ENCODE results near the gene PTPRH.
"Not testable (repeated sequence)": the region's sequence is repeated elsewhere in the genome, so short reads cannot be mapped to it uniquely, and the experiment has no call there.

Gene PTPRH

GRCh38 chr19:55176076-55176475, 33.2 kb downstream of the PTPRH start:
- no peak for DNase-seq

- DNase-seq: no peak
Measured at GRCh38 chr19:55175117-55175867, 34.0 kb downstream of the PTPRH start.

- DNase-seq: no peak
Measured at GRCh38 chr19:55174425-55175116, 34.7 kb downstream of the PTPRH start.

DNA sequence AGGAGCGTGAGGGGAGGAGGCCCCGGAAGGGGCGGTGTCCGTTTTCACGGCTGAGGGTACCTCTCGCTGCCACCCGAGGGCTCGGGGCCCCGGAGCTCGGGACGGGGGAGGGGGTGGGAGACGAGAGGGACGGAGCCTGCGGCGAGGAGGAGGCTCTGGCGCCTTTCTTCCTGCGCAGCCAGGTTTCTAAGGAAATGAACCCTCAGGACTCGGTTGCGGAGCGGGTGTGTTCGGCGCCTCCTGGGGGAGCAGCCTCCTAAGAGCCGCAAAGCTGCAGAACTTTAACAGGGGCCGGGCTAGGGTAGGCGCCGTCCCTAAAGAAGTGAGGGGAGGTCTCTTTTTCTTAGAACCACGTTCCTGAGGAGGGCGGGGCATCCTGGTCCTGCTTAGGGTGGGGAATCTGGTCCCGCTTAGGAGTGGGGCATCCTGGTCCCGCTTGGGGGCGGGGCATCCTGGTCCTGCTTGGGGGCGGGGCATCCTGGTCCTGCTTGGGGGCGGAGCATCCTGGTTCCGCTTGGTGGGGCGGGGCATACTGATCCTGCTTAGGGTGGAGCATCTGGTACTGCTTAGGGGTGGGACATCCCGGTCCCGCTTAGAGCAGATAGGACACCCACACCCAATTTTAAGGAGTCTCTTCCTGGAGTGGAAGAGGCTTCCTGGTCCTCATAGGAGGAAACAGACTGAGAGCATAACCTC, 35.4 kb downstream of the PTPRH start:
- peak; percentile 71 for DNase-seq

- no peak for DNase-seq
Measured at GRCh38 chr19:55173186-55173713, 36.1 kb downstream of the PTPRH start.

DNA sequence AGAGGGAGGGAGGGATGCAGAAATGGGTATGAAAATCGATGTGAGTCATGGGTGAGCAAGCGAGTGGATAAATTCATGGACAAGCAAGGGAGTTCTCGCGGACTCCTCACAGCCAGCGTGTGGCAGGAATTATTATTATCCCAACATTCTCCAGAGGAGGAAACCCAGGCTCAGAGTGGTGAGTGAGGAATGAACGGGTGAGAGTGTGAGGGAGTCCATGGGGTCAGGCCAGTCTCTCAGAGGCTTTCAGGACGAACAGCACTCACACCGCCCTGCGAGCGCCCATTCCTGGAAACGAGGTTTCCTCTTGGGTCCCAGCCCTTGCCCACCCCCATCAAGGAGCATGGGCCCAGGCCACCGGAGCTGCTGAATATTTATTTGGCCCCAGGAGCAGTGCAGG, 36.6 kb downstream of the PTPRH start:
- no peak for DNase-seq

DNA sequence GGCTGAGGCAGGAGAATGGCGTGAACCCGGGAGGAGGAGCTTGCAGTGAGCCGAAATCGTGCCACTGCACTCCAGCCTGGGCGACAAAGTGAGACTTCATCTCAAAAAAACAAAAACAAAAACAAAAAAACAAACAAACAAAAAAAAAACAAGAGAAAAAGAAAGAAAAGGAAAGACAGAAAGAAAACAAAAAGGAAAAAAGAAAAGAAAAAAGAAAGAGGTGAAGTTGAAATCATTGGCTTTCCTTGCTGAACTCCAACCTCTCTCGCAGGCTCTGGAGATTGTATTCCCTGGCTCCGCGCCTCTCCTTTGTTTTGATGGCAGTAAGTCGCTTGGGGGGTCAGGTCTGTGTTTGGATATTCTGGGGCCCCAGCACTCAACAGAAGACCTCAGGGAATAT, 37.0 kb downstream of the PTPRH start:
- DNase-seq: not testable (repeated sequence)

DNA sequence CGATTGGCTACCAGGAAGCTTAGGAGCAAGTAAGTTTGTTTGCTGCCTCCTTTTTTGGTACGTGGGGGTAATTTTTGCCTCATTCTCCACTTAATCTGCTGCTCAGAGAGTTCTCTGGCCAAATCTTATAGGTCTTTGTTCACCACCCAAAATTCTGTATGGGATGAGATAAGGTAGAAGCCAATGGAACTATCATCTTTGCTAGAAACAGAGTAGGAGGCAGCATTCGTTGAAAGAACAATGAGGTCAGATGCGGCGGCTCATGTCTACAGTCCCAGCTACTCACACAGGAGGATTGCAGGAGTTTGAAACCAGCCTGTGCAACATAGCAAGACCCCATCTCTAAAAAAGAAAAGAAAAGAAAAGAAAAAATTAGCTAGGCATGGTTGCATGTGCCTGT, 37.9 kb downstream of the PTPRH start:
- DNase-seq: no peak

DNA sequence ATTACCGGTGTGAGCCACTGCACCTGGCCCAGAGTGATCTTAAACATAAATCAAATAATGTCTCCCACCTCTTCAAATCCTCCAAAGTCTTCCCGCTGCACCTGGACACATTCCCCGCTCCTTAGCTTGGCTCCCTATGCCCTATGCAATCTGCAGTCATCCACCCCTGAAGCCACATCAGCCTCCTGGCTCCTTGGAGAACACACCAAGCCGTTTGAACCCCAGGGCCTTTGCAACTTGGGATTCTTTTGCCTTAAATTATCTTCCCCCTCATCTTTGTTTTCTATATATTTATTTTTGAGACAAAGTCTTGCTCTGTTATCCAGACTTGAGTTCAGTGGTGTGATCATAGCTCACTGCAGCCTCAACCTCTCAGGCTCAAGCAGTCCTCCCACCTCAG, 40.2 kb downstream of the PTPRH start:
- DNase-seq: no peak

DNA sequence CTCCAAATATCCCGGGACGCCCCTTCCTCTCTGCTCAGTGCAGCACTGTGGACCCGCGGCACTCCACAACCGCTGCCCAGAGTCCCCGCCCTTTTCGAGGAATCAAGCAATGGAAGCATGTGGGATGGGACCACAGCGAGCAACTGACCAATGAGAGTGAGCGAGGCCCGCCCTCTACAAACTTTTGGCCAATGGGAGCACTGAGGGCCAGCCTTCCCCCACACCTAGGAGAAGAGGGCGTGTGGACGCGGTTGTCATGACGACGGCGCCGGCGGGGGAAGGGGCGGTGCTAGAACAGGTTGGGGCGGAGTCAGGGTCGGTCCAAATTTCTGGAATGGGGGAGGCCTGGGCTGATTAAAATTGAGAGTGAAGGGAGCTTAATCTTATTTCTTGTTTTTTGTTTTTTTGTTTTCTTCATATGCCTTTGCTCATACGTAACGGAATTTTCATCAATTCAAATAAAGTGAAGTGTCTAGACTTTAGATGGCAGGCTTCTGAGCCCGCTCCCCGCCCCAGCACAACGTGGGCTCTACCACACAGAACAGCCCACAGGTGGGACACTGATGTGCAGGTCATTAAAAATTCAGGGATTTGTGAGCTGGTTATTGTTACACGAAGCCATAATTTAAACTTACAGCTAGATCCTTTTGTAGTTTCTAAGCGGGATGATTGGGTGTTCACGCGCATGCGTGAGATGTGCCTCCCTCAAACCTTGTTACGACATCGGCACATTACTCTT, 42.6 kb downstream of the PTPRH start, which contains the start of gene DNAAF3:
Gene DNAAF3 (minus strand): TSS at position 84 of the 739 bp plus-strand sequence. CDS start 200 bp downstream, outside the sequence.
- DNase-seq: peak; percentile 86

- peak; percentile 78 for DNase-seq
Measured at GRCh38 chr19:55165952-55166529, 43.3 kb downstream of the PTPRH start.

GRCh38 chr19:55161571-55162322, 47.6 kb downstream of the PTPRH start:
- DNase-seq: no peak

DNA sequence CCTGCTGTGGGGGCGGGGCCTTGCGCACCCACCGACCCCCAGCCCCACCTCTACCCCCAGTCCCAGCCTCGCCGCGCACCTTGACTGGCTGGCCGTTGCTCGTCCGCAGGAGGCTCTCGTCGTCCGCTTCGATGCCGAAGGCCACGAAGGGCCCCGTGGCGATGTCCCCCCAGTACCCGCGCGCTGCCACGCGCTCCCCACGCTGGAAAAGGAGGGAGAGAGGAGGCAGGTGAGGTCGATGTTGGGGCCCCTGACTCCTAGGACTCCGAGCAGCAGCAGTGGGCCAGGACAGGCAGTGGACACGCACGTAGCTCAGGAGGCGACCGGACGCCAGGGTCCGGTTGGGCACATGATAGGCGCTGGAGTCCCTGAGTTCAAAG, 48.3 kb downstream of the PTPRH start:
- no peak for DNase-seq

DNA sequence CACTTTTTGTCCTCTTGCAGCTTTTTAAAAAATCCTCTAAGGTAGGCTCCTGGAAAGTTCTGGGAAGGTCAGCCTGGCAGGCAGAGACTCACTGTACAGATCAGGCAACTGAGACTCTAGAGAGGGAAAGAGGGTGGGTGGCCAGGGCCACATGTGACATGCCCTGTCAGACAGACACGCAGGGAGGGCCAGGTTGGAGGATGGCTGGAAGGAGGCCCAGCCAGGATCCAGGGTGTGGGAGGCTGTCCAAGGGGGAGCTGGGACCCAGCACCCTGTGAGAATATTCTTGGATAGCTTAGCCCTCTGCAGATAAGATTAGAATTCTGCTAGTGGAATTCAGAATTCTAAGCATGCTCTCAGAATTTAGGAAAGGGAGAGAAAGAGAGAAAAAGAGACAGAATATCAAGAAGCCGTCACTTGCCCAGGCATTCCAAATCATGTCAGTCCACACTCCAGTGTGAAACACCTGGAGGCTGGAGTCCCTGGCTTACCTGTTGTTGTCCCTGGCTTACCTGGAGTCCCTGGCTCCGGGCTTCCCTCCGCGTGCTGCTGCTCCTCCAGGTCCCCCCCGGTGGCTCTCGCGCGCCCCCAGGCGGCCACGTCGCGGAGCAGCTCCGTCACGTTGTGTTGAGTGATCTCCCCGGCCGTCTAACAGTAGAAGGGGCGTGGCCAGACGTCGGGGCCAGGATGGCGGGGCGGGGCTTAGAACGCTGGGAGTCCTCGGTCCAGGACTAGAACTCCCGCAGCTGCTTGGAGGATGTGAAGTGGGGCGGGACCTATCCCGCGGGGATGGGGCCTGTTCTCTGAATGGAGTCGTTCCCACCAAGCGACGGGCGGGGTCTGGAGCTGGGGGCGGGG, 48.9 kb downstream of the PTPRH start:
- DNase-seq: peak; percentile 94

GRCh38 chr19:55158848-55159749, 50.2 kb downstream of the PTPRH start:
- DNase-seq: no peak

- DNase-seq: no peak
Measured at GRCh38 chr19:55158423-55158822, 50.9 kb downstream of the PTPRH start.

GRCh38 chr19:55157064-55157908, 52.0 kb downstream of the PTPRH start, which contains the start of gene TNNI3:
TSS of gene TNNI3 (minus strand) at chr19:55157732. CDS start at chr19:55157589, 143 bp downstream.
- DNase-seq: no peak
